HG02938 (cell line): ENCODE results near the gene COL11A2.
"Not testable (repeated sequence)": the region's sequence is repeated elsewhere in the genome, so short reads cannot be mapped to it uniquely, and the experiment has no call there.

Source experiments
- ATAC-seq: cut with Tn5 transposase; IDR thresholded peaks from one replicate; pipeline ENCODE4 v1.9.1; 2021; ENCODE audit warnings: mild to moderate bottlenecking, moderate library complexity; ENCODE audit not compliant: unreplicated experiment

Gene COL11A2

DNA sequence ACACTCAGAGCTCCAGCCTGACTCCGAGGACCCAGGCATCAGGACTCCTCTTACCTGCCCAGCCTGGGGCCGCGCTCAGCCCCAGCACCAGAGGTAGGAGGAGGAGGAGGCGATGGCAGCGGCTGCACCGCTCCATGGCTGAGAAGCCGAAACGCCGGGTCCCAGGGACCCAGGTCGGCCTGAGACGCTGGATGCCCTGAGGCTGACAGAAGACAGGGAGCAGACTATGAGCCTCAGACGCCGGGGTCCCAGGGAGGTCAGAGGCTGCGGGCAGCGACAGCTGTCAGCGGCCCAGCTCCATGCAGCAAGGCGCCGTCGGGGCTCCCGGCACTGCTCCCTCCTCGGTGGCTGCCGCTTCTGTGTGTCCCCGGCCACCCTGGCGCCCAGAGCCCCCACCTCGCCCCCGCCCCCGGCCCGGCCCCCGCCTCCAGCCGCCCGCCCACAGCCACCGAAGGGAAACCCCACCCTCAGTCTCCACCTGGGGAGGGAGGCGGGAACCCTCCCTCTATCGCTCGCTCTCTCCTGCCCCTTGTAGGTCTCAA is at the start of gene COL11A2:
COL11A2 (minus strand) TSS at position 363 of the 542 bp plus-strand sequence; CDS start at position 136, 227 bp downstream.
- ATAC-seq: no peak

DNA sequence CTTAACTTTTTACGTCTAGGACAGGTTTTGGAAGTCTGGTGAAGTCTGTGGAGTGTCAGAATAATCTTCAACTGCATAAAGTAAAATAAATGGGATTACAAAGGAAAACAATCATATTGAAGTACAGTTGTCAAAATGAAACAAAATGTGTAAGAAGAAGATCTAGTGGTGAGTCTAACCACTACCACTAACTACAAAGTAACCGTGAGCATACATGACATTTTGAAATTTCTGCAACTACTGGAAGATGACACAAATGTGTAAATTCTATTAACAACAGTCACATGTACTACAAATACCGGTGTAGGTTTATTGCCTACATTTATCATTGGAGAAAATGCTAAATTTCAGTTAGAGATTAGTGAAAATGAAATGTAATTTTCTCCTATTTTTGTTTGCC is 49.7 kb upstream of the COL11A2 start:
- ATAC-seq: no peak

DNA sequence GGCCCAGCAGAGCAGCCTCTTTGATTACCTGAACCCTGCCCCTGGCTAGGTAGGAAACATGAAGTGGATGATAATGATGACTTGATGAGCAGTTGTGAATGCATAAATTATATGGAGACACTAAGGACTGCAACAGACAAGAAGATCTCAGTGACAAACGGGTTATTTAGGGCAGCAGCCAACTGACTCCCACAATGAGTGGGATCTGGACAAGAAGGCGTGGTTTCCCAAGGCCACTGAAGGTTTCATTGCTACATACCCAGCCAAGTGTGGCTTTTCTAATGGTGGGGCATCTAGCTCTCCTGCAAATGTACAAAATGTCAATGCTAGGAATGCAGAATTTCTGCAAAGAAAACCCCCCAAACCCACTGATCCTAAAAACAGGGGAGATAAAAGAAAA is 45.5 kb upstream of the COL11A2 start:
- no peak for ATAC-seq

DNA sequence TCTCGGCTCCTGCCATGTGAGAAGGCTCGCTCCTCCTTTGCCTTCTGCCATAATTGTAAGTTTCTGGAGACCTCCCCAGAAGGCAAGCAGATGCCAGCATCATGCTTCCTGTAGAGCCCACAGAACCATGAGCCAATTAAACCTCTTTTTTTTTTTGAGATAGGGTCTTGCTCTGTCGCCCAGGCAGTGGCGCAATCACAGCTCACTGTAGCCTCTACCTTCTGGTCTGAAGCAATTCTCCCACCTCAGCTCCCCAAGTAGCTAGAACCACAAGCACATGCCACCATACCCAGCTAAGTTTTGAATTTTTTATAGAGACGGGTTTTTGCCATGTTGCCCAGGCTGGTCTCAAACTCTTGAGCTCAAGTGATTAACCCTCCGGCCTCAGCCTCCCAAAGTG is 44.6 kb upstream of the COL11A2 start:
- ATAC-seq: no peak

DNA sequence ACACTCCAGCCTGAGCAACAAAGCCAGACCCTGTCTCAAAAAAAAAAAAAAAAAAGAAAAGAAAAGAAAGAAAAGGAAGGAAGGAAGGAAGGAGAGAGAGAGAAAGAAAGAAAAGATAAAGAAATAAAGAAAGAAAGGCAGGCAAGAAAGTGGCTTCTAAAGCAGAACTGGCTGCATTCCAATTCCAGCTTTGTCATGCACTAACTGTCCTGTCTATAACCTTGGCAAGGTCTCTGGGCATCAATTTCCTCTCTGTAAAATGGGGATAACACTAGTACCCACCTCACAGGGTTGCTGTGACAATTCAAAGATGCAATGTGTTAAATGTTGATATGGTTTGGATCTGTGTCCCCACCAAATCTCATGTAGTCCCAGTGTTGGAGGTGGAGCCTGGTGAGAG is 44.1 kb upstream of the COL11A2 start:
- no peak for ATAC-seq

DNA sequence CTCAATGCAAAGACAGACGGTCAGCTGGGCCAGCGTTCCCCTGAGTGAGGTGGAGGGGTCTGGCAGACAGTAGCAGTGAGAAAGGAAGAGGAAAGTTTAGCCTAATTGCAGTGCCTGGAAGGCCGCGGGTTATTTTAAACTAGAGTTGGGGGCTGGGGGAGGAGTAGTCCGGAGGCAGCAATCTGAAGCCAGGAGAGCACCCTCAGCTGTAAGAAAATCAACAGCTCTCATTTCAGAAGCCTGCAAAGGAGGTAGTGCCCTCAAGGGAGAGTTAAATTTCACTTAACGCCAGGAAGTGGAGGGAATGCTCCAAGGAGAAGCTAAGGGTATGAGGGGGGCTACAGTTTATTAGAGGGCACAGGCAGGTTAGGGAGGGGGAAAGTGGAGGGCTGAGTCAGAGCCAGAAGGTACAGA is 43.0 kb upstream of the COL11A2 start:
- no peak for ATAC-seq

DNA sequence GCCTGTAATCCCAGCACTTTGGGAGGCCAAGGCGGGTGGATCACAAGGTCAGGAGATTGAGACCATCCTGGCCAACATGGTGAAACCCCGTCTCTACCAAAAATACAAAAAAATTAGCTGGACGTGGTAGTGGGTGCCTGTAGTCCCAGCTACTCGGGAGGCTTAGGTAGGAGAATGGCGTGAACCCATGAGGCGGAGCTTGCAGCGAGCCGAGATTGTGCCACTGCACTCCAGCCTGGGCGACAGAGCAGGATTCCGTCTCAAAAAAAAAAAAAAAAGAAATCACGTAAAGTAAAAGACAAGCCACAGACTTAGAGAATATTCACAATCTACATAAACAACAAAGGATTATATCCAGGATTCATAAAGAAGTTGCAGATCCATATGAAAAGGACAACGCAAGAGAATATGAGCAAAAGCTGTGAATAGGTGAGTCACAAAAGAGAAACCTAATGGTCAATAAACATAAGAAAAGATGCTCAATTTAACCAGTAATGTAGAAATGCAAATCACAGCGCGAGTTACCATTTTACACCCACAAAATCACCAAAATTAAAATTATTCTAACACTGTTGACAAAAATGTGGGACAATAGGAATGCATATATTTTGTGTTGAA is 34.3 kb upstream of the COL11A2 start:
- not testable (repeated sequence) for ATAC-seq

DNA sequence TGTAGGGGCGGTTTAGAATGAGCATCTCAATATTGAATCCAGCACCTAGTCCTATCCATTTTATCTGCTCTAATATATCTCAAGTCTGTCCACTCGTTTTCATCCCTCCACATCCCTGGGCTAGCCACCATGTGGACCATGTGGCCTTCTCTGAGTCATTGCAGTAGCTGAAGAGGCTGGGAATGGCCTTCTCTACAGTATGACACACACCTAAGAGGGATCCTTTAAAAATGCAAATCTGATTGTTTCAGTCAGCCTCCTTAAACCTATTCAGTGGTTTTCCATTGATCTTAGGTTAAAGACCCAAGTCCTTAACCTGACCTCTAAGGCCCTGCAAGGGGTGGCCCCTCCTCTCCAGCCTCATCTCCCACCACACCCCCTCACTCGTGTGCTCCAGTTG is 25.4 kb upstream of the COL11A2 start:
- no peak for ATAC-seq

DNA sequence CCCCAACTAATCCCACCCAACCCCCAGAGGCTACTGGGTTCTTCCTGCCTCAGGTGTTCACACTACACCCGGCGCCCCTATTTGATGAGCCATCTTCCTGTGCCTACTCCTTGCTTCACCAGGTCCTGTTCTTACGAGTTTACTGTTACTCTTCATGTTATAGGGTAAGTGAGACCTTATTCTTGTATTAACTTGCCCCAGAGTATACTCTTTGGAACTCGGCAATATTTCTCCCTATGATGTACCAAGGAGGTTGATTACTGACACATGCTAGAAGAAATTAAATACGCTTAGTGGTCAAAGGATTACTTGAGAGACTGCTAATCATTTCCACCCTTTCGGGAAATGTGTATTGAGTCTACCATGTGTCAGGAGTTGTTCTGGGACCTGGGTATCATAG is 25.0 kb upstream of the COL11A2 start:
- ATAC-seq: no peak

DNA sequence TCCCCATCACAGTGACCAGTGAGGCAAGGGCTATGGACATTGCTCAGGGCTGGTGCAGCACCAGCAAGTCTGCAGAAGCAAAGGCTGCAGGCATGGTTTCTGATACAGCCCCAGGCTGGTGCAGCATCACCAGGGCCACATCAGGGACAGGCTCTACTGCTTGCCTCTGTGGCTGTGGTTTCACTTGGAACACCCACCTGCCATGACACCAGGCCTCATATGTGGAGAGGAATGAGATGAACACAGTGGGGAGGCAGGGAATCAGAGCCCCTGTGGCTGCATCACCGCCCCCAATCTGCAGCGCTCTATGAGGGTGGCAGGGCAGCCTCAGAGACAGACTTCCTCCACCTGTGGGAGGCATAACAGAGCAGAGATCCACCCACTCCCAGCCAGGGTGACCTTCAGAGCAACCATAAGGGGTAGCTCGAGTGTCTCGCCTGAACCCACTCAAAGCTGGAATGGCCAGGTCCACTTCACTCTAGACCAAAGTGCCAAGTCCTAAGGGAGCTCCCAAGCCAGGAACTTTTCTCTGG is 23.9 kb upstream of the COL11A2 start:
- ATAC-seq: no peak

DNA sequence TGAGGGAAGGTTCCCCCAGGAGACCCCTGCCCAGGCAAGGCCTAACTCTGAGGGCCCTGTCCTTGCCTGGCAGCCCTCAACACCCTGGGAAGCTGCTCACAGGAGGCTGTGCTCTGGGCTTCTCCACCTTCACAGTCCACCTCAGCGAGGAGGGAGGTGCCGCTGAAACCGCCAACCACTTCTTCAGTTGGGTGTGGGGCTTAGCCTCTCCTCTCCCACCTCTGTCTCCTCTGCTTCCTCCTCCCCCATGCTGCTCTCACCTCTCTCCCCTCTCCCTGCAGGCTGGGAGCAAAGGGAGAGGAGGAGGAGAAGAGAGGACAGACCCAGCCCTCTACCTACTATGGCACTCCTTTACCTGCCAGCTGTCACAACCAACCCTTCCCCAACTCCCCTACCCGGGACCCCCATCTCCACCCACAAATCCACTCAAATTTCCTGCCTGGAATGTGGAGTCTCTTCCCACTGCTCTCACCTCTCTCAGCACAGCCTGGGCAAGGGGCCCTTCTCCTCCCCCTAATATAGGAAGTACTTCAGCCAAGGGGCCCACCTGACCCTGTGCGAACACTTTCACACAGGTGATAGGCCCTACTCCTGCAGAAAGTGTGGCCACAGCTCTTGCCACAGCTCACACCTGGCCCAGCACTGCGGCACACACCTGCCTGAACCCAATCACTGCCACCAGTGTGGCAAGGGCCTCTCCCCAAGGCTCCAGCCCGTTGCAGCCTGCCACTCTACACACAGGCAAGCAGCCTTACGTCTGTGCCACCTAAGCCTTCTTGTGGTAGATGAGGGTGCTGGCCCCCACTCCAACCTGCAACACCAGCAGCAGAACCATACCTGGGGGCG is 23.2 kb upstream of the COL11A2 start:
- no peak for ATAC-seq

DNA sequence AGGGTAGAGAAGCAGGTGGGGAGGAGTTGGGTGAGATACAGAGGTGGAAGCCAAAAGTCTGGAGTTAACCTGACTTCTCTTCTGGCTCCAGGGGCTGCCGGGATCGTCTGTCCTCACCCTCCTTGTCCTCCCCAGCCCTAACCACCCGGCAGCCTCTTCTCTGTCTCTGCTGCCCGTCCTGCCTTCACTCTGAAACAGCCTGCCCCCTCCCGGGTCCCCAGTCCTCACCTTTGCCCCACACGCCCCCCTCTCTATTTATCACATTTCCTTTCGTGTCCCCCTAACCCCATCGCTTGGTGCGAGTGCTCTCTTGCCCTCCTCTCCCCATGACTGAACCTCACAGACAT is 21.7 kb upstream of the COL11A2 start:
- no peak for ATAC-seq

DNA sequence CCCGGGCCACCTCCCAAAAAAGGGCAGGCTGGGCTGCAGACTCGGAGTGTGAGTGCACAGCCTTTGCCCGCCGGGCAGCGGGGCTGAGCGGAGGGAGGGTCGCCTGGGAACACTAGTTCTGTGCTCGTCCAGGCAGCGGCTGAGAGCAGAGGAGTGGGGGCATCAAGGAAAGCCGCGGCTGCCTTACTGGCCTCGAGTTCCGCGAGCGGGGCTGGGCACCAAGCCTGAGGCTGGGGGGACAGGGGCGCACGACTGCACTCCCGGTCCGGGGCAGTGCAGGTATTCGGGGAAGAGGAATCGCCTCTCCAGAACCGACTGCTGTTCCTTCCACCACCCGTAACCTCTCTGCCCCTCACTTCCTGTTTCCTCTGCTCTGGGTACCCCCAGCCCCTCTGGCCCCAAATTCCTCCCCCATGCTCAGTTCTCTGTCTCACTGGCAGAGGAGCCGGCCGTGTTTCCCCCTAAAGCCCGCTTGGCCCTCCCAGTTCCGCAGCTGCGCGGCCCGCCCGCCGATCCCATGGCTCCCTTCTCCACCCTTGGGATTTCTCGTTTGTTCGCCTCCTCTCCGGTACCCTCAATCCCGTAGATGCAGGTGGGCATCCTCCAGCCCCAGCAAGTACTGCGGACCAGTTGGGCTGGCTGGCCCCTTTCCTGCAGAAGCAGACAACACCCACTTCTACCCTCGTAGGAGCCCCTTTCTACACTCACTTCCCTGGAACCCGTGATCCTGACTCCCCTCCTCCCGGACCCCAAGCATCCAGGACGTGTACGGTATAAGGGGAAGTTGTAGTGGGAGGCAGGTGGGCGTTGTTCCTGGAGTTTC is 21.1 kb upstream of the COL11A2 start:
- no peak for ATAC-seq

DNA sequence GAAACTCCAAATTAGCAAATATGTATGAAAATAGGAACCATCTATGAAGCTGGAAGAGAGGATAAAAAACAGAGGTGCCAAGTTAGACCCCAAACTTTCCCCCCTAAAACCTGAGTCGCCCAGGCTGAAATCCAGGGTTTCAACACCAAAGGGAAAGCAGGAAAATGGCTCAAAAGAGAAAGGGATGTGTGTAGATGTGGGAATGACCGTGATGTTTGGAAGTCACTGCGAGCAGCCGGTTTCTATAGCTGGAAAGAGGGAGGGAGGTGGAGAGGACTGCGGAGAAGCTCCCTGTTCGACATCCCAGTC is 20.5 kb upstream of the COL11A2 start:
- ATAC-seq: no peak

DNA sequence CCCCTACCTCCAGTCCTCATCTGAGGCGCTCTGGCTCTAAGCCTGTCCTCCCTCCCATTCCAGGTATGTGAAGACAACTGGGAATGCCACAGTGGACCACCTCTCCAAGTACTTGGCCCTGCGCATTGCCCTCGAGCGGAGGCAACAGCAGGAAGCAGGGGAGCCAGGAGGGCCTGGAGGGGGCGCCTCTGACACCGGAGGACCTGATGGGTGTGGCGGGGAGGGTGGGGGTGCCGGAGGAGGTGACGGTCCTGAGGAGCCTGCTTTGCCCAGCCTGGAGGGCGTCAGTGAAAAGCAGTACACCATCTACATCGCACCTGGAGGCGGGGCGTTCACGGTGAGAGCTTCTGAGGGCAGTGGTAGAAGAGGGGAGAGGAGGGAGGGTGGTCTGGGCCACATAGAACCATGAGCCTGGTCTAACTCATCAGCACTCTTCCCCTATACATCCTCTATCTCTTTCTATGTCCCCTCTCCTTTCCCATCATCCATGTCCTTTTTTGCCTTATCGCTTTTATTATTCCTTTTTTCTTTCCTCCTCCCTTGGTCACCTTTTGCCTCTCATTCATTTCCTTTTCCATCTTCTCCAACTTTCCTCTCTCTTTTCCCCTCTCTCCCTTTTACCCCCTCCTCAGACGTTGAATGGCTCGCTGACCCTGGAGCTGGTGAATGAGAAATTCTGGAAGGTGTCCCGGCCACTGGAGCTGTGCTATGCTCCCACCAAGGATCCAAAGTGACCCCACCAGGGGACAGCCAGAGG is 19.6 kb upstream of the COL11A2 start:
- no peak for ATAC-seq

DNA sequence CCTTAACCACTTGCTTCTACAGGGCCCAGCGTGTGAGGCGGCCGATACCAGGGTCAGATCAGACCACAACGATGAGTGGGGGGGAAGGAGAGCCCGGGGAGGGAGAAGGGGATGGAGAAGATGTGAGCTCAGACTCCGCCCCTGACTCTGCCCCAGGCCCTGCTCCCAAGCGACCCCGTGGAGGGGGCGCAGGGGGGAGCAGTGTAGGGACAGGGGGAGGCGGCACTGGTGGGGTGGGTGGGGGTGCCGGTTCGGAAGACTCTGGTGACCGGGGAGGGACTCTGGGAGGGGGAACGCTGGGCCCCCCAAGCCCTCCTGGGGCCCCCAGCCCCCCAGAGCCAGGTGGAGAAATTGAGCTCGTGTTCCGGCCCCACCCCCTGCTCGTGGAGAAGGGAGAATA is 18.9 kb upstream of the COL11A2 start:
- no peak for ATAC-seq

DNA sequence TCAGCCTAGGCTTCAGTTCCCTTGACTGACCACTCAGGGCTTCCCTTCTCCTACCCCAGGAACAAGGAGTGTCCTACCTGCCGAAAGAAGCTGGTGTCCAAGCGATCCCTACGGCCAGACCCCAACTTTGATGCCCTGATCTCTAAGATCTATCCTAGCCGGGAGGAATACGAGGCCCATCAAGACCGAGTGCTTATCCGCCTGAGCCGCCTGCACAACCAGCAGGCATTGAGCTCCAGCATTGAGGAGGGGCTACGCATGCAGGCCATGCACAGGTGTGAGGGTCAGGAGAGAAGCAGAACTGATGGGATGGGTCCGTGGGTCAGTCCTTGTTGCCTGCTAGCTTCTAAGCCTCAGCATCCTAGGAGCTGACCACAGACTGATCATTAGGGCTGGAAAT is 17.6 kb upstream of the COL11A2 start:
- no peak for ATAC-seq

DNA sequence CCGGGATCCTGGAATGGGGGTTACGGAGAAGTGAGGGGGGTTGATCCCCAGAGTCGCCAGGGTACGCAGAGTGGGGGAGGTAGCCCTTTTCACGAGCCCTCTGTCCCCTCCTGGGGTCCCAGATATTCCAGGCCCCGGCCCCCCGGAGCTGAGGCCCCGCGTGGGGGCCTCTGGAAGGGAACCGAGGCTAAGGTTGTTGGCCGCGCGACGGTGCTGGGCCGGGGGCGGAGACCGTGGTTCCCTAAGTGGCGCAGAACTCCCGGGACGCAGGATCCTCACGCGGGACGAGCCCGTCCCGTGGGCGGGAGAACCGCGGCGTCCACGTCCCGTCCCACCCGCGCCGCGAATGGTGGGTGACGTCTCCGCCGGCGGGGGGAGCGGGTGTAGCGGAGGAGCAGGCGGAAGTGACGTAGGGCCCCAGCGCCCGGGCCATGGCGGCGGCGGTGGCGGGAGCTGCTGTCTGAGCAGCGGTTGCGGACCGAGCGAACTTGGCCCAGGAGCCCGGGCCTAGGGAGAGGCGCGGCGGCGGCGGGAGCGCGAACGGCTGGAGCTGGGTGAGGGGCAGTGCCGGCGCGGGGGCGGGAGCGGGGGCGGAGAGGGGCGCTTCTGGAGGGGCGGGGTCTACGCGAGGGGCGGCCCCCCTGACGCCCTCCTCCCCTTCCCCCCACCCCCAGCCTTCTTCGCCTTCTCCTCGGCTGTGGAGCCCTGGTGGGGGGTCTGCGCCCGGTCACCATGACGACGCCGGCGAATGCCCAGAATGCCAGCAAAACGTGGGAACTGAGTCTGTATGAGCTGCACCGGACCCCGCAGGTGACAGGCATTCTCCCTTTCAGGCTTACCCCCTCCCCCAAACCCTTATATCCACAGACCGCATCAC is 16.1 kb upstream of the COL11A2 start, which contains the start of gene RING1:
RING1 (plus strand) TSS at position 410 of the 877 bp plus-strand sequence; CDS start at position 733, 323 bp downstream.
- peak; percentile 36 for ATAC-seq

DNA sequence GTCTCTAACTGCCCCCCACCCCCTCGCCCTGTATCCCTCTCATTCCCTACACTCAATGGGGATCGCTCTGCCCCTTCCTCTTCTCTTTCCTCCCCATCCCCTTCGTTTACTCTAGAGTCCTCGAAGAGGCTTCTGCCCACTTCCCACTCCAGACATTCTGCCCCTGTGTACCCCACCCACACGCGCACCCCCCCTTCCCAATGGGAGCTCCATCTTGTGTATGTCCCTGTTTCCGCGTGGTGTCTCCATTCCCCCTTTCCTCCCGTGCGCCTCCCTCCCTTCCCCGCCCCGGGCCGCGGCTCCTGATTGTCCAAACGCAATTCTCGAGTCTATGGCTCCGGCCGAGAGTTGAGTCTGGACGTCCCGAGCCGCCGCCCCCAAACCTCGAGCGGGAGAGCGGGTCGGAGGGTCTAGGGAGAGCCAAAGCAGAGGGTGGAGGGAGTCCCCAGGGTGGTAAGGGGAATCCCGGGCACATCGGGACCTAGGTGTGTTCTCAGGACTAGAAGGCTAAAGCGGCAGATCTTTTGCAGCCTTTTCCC is 15.4 kb upstream of the COL11A2 start:
- no peak for ATAC-seq
